Measurements from ENCODE around the gene KRTAP5-5. TPM values are rescaled to one million over a fixed set of nuclear protein-coding genes. Genes with fewer than 3 reads are reported as not detected.

Gene KRTAP5-5
- total and polyA plus RNA-seq, 2 donors (not counting 1 experiment from before 2014, with no cell fraction given): not detected

DNA sequence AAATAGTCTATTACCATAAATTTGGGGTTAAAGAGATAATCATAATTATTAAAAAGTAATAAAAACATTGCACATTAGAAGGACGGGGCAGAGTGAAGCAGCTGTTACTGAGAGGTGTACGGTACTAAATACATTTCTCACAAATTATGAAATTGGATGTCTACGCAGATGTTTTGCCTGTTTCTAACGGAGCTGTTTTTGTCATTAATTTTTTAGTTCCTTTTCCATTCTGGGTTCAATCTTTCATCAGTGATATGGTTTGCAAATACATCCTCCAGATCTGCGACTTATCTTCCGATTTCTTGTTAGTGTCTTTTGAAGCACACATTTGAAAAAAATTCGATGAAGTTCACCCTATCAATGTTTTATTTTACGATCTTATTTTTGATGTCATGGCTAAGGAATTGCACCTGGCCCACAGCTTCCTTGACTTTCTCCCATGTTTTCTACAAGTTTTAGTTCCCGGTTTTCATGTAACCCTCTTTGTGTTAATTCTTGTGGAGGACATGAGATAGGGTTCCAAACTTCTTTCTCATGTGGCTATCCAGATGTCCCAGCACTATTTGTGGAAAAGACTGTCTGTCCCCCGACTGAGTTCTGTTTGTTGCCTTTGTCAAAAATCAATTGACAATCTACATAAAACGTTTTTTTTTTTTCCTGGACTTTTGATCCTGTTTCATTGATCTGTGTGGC lies 46.1 kb downstream of the KRTAP5-5 start:
- ChIA-PET POLR2A (no interaction called here), CTCF (interaction anchor here (1.0 to 1.9 kb wide), 3 partner anchors 18 to 157 kb away, joined by 3 to 8 read pairs (median 7); no protein-coding TSS in a partner anchor)
- Mint-ChIP-seq H3K4me1 (no peaks in the 10 kb centered on the region), H3K27ac (no peak overlapping the region), H3K9me3 (ENCODE audit: insufficient read depth) (no peaks in the 10 kb centered on the region), H3K4me3 (no peak overlapping the region), H3K27me3 (peaks cover 30% of the 10 kb centered on the region)
- H3K79me2 ChIP-seq (ENCODE audit: control insufficient read depth, insufficient read depth, low read length): no peaks in the 10 kb centered on the region
- 94% methylated on average over 7 of the region's 11 CpGs for WGBS (ENCODE audit: insufficient coverage)
- H3K9me3 ChIP-seq (ENCODE audit: control extremely low read depth in 1 of 3, control insufficient read depth in 2 of 3, insufficient read depth in 1 of 3, low read length in 2 of 3): peaks cover 0 to 4% (median 0%) of the 10 kb centered on the region in 3 donors
- H3K4me1 ChIP-seq (ENCODE audit: control insufficient read depth in 2 of 2, insufficient read depth in 2 of 2, low read length in 2 of 2): no peaks in the 10 kb centered on the region
- no peaks in the 10 kb centered on the region for H3K27me3 ChIP-seq (replicated peaks in 1 of 4; ENCODE audit: control extremely low read depth in 1 of 4, control insufficient read depth in 3 of 4, insufficient read depth in 4 of 4, low read length in 3 of 4)
- no peak overlapping the region for H3K4me3 ChIP-seq (ENCODE audit: control extremely low read depth in 1 of 5, extremely low read depth in 1 of 5, insufficient read depth in 1 of 5, low read depth in 2 of 5, low read length in 4 of 5)
- no peak overlapping the region for H3K9ac ChIP-seq (ENCODE audit: low read length)
- intact Hi-C loops (cut with micrococcal nuclease): no loop called here
- DNase-seq (no peak), ATAC-seq (ENCODE audit: low read depth) (no peak)
- no peak overlapping the region for H3K27ac ChIP-seq (ENCODE audit: low read length in 2 of 2)
- no peaks in the 10 kb centered on the region for H3K36me3 ChIP-seq (replicated peaks in 1 of 2; ENCODE audit: control extremely low read depth in 1 of 2, control insufficient read depth in 1 of 2, extremely low read depth in 1 of 2, insufficient read depth in 2 of 2, low read length in 1 of 2)
- H4K20me1 ChIP-seq (ENCODE audit: control insufficient read depth, insufficient read depth, low read length, poor library complexity, severe bottlenecking): no peaks in the 10 kb centered on the region
- H2AFZ ChIP-seq (ENCODE audit: insufficient read depth, low read depth, low read length, poor library complexity, severe bottlenecking): no peak overlapping the region
- H3K4me2 ChIP-seq (replicated peaks; ENCODE audit: low read depth, low read length, poor library complexity, severe bottlenecking): no peak overlapping the region
- TF ChIP-seq EZH2 (IDR thresholded peaks at IDR 0.05; ENCODE audit: borderline replicate concordance, insufficient read depth, low read depth, low read length, poor library complexity, severe bottlenecking): no peak

DNA sequence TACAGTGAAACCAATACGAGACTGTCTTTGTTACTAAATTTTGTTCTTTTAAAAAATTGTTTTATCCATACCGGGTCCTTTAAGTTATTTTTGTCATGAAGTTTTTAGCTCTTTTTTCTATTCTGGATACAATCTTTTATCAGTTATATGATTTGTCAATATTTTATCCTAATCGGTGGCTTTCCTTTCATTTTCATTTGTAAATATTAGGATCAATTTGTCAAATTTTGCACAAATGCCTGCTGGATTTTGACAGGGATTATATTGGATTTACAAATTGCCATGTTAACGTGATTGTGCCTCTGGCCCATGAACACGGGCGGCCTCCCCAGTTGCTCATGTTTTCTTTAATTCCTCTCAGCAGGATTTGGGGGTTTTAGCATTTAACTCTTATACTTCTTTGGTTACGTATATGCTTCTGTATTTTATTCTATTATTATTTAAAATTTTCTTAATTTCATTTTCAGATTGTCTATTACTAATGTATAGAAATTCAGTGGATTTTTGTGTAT lies 46.7 kb downstream of the KRTAP5-5 start:
- H3K4me3 Mint-ChIP-seq: no peak overlapping the region
- Histone ChIP-seq H4K20me1 (ENCODE audit: control insufficient read depth, insufficient read depth, low read length, poor library complexity, severe bottlenecking) (no peaks in the 10 kb centered on the region), H2AFZ (ENCODE audit: insufficient read depth, low read depth, low read length, poor library complexity, severe bottlenecking) (no peak overlapping the region), H3K27me3 (replicated peaks in 1 of 4; ENCODE audit: control extremely low read depth in 1 of 4, control insufficient read depth in 3 of 4, insufficient read depth in 4 of 4, low read length in 3 of 4) (peaks cover 0 to 2% (median 0%) of the 10 kb centered on the region in 4 experiments), H3K9ac (ENCODE audit: low read length) (no peak overlapping the region), H3K4me2 (replicated peaks; ENCODE audit: low read depth, low read length, poor library complexity, severe bottlenecking) (no peak overlapping the region), H3K4me1 (ENCODE audit: control insufficient read depth in 2 of 2, insufficient read depth in 2 of 2, low read length in 2 of 2) (no peaks in the 10 kb centered on the region), H3K36me3 (replicated peaks in 1 of 2; ENCODE audit: control extremely low read depth in 1 of 2, control insufficient read depth in 1 of 2, extremely low read depth in 1 of 2, insufficient read depth in 2 of 2, low read length in 1 of 2) (no peaks in the 10 kb centered on the region), H3K79me2 (ENCODE audit: control insufficient read depth, insufficient read depth, low read length) (no peaks in the 10 kb centered on the region), H3K9me3 (ENCODE audit: control extremely low read depth in 1 of 3, control insufficient read depth in 2 of 3, insufficient read depth in 1 of 3, low read length in 2 of 3) (no peaks in the 10 kb centered on the region), H3K4me3 (ENCODE audit: control extremely low read depth in 1 of 5, extremely low read depth in 1 of 5, insufficient read depth in 1 of 5, low read depth in 2 of 5, low read length in 4 of 5) (no peak overlapping the region), H3K27ac (ENCODE audit: low read length in 2 of 2) (no peak overlapping the region)
- H3K27me3 Mint-ChIP-seq: peaks cover 30% of the 10 kb centered on the region
- no CpG with 5 or more reads among the region's 7 CpGs for WGBS (ENCODE audit: insufficient coverage)
- DNase-seq (no peak), ATAC-seq (ENCODE audit: low read depth) (no peak)
- H3K9me3 Mint-ChIP-seq (ENCODE audit: insufficient read depth): no peaks in the 10 kb centered on the region
- CTCF ChIA-PET: interaction anchor here (1.7 to 1.9 kb wide), 2 partner anchors 18 to 24 kb away, joined by 7 to 8 read pairs; no protein-coding TSS in a partner anchor
- intact Hi-C loops (cut with micrococcal nuclease): no loop called here
- POLR2A ChIA-PET: no interaction called here
- H3K27ac Mint-ChIP-seq: no peak overlapping the region
- TF ChIP-seq, protein P1, sequence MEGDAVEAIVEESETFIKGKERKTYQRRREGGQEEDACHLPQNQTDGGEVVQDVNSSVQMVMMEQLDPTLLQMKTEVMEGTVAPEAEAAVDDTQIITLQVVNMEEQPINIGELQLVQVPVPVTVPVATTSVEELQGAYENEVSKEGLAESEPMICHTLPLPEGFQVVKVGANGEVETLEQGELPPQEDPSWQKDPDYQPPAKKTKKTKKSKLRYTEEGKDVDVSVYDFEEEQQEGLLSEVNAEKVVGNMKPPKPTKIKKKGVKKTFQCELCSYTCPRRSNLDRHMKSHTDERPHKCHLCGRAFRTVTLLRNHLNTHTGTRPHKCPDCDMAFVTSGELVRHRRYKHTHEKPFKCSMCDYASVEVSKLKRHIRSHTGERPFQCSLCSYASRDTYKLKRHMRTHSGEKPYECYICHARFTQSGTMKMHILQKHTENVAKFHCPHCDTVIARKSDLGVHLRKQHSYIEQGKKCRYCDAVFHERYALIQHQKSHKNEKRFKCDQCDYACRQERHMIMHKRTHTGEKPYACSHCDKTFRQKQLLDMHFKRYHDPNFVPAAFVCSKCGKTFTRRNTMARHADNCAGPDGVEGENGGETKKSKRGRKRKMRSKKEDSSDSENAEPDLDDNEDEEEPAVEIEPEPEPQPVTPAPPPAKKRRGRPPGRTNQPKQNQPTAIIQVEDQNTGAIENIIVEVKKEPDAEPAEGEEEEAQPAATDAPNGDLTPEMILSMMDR (IDR thresholded peaks at IDR 0.05): no peak
- TF ChIP-seq EZH2 (IDR thresholded peaks at IDR 0.05; ENCODE audit: borderline replicate concordance, insufficient read depth, low read depth, low read length, poor library complexity, severe bottlenecking): no peak
- no peaks in the 10 kb centered on the region for H3K4me1 Mint-ChIP-seq

All from B cell (primary cell).